ENCODE data around the gene ATP6V1B1.

GRCh38 chr2:70977605-70978205 lies 42.0 kb downstream of the ATP6V1B1 start:
- TF ChIP-seq CTCF (IDR thresholded peaks at IDR 0.05) = peak in 1 of 3 experiments; percentile 31
- no peak for TF ChIP-seq POLR2A (IDR thresholded peaks at IDR 0.05)
